Stimulated activated naive CD8-positive, alpha-beta T cell treated with anti-CD3 and anti-CD28 coated beads, Interleukin-15, Interleukin-2, amounts not matched to agents 100 ng/mL and 50 ng/mL, for 24 hours (primary cell): ENCODE data around the gene C1orf159.
"Not testable (repeated sequence)": the region's sequence is repeated elsewhere in the genome, so short reads cannot be mapped to it uniquely, and the experiment has no call there.

Experiments
- H3K27ac Mint-ChIP-seq: one replicate; pipeline ENCODE4 v1.8.0; 2021; ENCODE audit warnings: mild to moderate bottlenecking, mixed read lengths
- H3K27me3 Mint-ChIP-seq: one replicate; pipeline ENCODE4 v1.8.0; 2021; ENCODE audit warnings: mixed read lengths
- H3K36me3 Mint-ChIP-seq: one replicate; pipeline ENCODE4 v1.8.0; 2021; ENCODE audit warnings: low read depth, mixed read lengths
- H3K4me1 Mint-ChIP-seq: one replicate; pipeline ENCODE4 v1.8.0; 2021; ENCODE audit warnings: low read depth, mixed read lengths
- H3K4me3 Mint-ChIP-seq: one replicate; pipeline ENCODE4 v1.8.0; 2021; ENCODE audit warnings: mild to moderate bottlenecking, mixed read lengths
- H3K9me3 Mint-ChIP-seq: one replicate; pipeline ENCODE4 v1.8.0; 2021; ENCODE audit warnings: mixed read lengths

C1orf159 gene

DNA sequence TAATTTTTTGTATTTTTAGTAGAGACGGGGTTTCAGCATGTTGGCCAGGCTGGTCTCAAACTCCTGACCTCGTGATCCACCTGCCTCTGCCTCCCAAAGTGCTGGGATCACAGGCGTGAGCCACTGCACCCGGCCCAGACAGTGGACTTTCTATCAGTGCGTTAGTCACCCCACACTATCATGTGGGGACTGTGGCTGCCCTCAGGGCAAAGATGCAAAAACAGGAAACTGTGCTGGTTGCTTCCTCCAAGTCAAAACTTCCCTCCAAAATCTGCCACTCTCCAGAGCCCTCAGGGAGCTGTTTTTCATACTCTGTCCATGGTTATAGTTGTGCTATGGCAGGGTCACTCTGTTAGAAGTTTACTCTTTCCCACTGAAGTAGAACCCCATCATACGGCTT is 11.7 kb downstream of the C1orf159 start:
- Mint-ChIP-seq H3K36me3 (peaks cover 45% of the 10 kb centered on the region), H3K27ac (peak overlapping the region; percentile 53), H3K4me1 (peaks cover 51% of the 10 kb centered on the region)
- H3K27me3 Mint-ChIP-seq, H3K4me3 Mint-ChIP-seq, H3K9me3 Mint-ChIP-seq: not testable (repeated sequence)

DNA sequence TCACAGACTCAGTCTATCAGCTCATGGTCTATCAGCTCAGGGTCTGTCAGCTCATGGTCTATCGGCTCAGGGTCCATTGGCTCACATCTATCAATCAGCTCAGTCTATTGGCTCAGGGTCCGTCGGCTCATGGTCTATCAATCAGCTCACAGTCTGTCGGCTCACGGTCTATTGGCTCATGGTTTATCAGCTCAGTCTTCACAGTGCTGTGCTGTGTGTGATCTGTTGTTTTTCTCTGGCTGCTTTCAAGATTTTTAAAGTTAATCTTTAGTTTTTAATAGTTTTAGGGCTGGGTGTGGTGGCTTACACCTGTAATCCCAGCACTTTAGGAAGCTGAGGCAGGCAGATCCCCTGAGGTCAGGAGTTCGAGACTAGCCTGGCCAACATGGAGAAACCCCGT is 14.4 kb downstream of the C1orf159 start:
- Mint-ChIP-seq H3K27me3 (peaks cover 8% of the 10 kb centered on the region), H3K36me3 (peaks cover 48% of the 10 kb centered on the region), H3K9me3 (peaks cover 12% of the 10 kb centered on the region), H3K27ac (no peak overlapping the region), H3K4me1 (peaks cover 66% of the 10 kb centered on the region), H3K4me3 (no peak overlapping the region)

DNA sequence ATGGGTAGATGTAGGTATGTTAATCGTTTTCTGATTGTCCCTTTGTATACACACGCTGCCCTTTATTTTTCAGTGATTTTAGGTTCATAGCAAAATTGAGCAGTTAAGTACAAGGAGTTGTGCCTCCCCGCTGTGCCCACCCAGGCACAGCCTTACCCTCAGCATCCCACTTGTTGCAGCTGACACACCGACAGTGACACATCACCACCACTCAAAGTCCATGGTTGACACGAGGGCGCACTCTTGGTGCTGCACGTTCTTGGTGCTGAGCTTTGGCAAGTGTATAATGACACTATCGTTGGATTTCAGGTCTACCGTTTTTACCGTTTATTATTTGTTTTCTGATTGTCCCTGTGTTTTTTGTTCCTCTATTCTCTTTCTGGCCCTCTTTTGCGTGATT is 15.6 kb downstream of the C1orf159 start:
- peaks cover 8% of the 10 kb centered on the region for H3K27me3 Mint-ChIP-seq
- H3K4me3 Mint-ChIP-seq: no peak overlapping the region
- no peak overlapping the region for H3K27ac Mint-ChIP-seq
- H3K4me1 Mint-ChIP-seq: peaks cover 63% of the 10 kb centered on the region
- peaks cover 12% of the 10 kb centered on the region for H3K9me3 Mint-ChIP-seq
- peaks cover 45% of the 10 kb centered on the region for H3K36me3 Mint-ChIP-seq

DNA sequence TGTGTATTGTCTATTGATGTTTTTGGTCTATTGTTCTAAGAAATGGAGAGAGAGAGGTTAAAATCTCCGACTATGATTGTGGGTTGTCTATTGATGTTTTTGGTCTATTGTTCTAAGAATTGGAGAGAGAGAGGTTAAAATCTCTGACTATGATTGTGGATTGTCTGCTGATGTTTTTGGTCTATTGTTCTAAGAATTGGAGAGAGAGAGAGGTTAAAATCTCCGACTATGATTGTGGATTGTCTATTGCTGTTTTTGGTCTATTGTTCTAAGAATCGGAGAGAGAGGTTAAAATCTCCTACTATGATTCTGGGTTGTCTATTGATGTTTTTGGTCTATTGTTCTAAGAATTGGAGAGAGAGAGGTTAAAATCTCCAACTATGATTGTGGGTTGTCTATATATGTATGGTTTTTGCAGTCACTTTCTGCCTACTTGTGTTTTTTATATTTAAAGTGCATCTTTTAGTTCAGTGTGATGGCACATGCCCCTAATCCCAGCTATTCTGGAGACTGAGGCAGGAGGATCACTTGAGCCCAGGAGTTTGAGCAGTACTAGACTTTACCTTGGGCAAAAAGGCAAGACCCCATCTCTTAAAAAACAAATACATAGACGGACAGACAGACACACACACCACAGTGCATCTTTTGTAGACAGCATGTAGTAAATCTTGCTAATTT is 16.2 kb downstream of the C1orf159 start:
- H3K4me1 Mint-ChIP-seq: peaks cover 59% of the 10 kb centered on the region
- H3K27ac Mint-ChIP-seq: peak overlapping the region; percentile 87
- peaks cover 12% of the 10 kb centered on the region for H3K9me3 Mint-ChIP-seq
- peaks cover 8% of the 10 kb centered on the region for H3K27me3 Mint-ChIP-seq
- H3K36me3 Mint-ChIP-seq: peaks cover 51% of the 10 kb centered on the region
- peak overlapping the region; percentile 33 for H3K4me3 Mint-ChIP-seq

DNA sequence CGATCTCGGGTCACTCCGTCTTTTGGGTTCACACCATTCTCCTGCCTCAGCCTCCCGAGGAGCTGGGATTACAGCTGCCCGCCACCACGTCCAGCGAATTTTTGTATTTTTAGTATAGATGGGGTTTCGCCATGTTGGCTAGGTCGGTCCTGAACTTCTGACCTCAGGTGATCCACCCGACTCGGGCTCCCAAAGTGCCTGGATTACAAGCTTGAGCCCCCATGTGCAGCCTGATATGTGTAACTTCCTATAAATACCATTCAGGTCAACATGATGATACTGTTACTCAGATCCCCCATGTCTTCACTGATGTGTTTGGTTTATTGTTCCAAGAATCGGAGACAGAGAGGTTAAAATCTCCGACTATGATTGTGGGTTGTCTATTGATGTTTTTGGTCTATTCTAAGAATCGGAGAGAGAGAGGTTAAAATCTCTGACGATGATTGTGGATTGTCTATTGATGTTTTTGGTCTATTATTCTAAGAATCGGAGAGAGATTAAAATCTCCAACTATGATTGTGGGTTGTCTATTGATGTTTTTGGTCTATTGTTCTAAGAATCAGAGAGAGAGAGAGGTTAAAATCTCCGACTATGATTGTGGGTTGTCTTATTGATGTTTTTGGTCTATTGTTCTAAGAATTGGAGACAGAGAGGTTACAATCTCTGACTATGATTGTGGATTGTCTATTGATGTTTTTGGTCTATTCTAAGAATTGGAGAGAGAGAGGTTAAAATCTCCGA is 17.0 kb downstream of the C1orf159 start:
- Mint-ChIP-seq H3K27me3 (peaks cover 8% of the 10 kb centered on the region), H3K4me3 (peak overlapping the region; percentile 33), H3K36me3 (peaks cover 48% of the 10 kb centered on the region), H3K4me1 (peaks cover 51% of the 10 kb centered on the region), H3K27ac (peak overlapping the region; percentile 87), H3K9me3 (peaks cover 12% of the 10 kb centered on the region)

DNA sequence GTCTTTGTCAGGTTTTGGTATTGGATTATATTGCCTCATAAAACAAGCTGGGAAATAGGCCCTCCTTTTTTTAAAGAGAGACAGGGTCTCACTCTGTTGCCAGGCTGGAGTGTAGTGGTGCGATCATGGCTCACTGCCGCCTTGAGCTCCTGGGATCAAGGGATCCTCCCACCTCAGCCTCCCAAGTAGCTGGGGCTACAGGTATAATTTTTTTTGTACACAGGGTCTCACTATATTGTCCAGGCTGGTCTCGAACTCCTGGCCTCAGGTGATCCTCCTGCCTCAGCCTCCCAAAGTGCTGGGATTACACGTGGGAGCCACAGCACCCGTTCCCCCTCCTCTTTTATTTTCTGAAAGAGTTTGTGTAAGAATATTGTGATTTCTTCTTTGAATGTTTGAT is 19.8 kb downstream of the C1orf159 start:
- H3K9me3 Mint-ChIP-seq: peaks cover 12% of the 10 kb centered on the region
- H3K4me3 Mint-ChIP-seq, H3K27me3 Mint-ChIP-seq, H3K27ac Mint-ChIP-seq: not testable (repeated sequence)
- H3K4me1 Mint-ChIP-seq: peaks cover 46% of the 10 kb centered on the region
- H3K36me3 Mint-ChIP-seq: peaks cover 40% of the 10 kb centered on the region

DNA sequence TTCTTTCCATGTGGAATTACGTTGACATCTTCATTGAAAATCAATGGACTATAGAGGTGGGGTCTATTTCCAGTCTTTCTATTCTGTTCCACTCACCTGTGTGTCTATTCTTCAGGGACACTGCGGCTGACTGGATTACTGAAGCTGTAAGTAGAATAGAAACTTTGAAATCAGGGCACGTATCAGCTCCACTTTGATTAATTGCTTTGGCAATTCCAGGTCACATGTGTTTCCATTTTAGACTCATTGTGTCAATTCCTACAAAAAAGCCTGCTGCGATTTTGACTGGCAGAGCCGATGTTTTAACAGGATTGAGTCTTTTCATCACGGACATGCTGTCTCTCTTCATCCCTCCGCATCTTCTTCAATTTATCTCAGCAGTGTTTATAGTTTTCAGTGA is 20.9 kb downstream of the C1orf159 start:
- peaks cover 38% of the 10 kb centered on the region for H3K4me1 Mint-ChIP-seq
- H3K36me3 Mint-ChIP-seq: peaks cover 32% of the 10 kb centered on the region
- no peak overlapping the region for H3K4me3 Mint-ChIP-seq
- peaks cover 12% of the 10 kb centered on the region for H3K9me3 Mint-ChIP-seq
- H3K27ac Mint-ChIP-seq: no peak overlapping the region
- peaks cover 8% of the 10 kb centered on the region for H3K27me3 Mint-ChIP-seq

DNA sequence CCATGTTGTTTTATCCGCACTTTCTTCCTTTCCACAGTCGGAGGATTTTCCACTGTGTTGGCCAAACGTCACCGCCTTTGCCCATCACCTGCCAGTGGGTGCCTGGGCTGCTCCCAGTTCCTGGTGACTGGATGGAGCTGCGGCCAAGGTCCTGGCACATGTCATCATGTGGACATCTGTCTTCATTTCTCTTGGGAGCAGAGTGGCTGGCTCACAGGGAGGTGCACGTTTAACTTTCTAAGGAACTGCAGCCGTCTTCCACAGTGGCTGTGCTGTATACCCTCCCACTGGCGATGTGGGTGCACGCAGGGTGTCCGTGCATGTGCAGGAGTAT is 22.3 kb downstream of the C1orf159 start:
- Mint-ChIP-seq H3K27ac (no peak overlapping the region), H3K4me1 (peaks cover 24% of the 10 kb centered on the region), H3K27me3 (no peaks in the 10 kb centered on the region), H3K9me3 (no peaks in the 10 kb centered on the region), H3K4me3 (no peak overlapping the region), H3K36me3 (peaks cover 19% of the 10 kb centered on the region)

DNA sequence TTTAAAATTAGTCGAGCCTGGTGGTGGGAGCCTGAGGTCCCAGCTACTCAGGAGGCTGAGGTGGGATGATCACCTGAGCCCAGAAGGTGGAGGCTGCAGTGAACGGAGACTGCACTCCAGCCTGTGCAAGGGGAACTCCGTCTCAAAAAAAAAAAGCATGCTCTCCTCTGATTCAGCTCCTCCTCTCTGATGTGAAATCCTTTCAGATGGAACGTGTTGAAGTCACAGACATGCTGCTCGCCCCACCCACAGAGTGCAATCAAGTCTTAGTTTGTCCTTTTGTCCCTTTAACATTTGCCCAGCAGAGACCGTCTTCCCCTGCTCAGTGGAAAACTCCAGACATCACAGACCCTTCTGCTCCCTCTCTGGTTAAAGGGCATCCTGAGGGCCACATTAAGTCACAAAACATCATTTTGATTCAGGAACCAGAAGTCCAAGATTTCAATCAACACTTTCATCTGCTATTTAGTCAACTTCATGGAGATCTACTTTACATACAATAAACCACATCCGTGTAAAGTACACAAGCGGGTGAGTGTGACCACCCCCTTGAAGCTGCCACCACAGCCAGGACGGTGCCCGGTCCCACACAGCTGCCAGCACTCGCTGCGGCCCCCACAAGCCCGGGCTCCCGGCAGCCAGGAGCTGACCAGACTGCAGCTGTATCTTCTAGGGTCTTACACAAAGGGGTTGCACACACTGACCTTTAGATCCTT is 22.8 kb downstream of the C1orf159 start:
- peaks cover 19% of the 10 kb centered on the region for H3K4me1 Mint-ChIP-seq
- no peaks in the 10 kb centered on the region for H3K9me3 Mint-ChIP-seq
- peaks cover 16% of the 10 kb centered on the region for H3K36me3 Mint-ChIP-seq
- H3K4me3 Mint-ChIP-seq: no peak overlapping the region
- no peaks in the 10 kb centered on the region for H3K27me3 Mint-ChIP-seq
- peak overlapping the region; percentile 38 for H3K27ac Mint-ChIP-seq

DNA sequence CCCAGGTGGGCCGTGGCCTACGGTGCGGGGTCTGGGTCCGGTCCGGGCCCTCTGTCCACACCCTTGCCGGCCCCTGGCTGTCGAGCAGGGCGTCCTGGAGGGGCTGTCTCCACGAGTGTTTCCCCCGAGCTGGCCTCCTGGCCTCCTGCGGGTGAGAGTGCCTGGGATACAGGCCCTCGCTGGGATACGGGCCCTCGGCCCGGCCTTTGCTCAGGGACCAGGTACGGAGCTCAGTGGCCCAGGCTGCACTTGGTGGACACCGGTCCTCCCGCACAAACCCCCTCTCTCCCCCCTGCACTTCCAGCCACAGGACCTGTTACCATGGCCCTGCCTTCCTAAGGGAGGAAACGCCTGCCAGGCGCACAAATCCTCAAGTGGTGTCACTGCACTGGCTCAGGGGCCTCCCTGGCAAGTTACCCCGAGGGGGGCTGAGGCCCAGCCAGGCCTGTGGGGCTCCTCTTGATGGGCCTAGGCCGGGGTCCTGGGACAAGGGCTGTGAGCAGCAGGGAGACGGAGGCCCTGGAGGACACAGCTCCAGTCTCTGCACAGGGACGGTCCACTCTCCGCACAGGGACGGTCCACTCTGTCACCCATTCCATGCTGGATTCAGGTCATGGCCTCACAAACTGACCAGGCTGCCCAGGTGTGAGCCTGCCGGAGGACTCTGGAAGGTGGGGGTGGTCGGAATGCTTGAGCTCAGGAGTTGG is 23.6 kb downstream of the C1orf159 start:
- H3K4me3 Mint-ChIP-seq: no peak overlapping the region
- no peaks in the 10 kb centered on the region for H3K27me3 Mint-ChIP-seq
- peaks cover 16% of the 10 kb centered on the region for H3K36me3 Mint-ChIP-seq
- H3K4me1 Mint-ChIP-seq: peaks cover 11% of the 10 kb centered on the region
- no peaks in the 10 kb centered on the region for H3K9me3 Mint-ChIP-seq
- H3K27ac Mint-ChIP-seq: no peak overlapping the region

DNA sequence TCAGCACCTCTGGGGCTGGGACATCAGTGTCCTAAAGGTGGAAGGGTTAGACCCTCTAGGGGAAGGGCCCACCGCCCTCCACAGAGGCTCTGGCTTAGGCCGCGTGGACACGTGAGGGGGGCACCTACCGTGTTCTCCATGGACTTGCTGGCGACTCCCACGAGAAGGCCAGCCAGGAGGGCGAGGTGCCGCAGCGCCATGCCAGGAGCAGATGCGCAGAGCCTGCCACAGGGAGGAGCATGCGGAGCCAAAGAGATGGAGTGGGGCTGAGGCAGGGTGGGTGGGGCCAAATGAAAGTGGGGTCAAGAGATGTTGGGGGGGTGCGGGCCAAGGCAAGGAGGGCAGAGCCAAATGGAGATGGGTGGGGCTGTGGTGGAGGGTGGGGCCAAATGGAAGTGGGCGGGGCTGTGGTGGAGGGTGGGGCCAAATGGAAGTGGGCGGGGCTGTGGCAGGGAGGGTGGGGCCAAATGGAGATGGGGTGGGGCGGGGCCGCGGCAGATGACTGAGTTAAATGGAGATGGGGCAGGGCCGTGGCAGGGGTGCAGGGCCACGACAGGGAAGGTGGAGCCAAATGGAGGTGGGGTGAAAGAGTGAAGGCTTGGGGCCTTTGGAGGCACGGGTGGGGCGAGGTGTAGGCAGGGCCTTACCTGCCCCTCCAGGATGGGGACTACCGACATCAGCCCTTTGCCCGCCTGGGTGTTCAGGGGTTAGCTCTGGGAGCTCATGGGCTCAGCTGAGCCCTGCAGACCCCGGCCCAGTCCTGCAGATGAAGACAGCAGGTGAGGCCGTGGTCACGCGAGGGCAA is 24.3 kb downstream of the C1orf159 start:
- Mint-ChIP-seq H3K27me3 (no peaks in the 10 kb centered on the region), H3K27ac (no peak overlapping the region), H3K9me3 (no peaks in the 10 kb centered on the region), H3K4me3 (no peak overlapping the region), H3K4me1 (peaks cover 10% of the 10 kb centered on the region), H3K36me3 (peaks cover 16% of the 10 kb centered on the region)

DNA sequence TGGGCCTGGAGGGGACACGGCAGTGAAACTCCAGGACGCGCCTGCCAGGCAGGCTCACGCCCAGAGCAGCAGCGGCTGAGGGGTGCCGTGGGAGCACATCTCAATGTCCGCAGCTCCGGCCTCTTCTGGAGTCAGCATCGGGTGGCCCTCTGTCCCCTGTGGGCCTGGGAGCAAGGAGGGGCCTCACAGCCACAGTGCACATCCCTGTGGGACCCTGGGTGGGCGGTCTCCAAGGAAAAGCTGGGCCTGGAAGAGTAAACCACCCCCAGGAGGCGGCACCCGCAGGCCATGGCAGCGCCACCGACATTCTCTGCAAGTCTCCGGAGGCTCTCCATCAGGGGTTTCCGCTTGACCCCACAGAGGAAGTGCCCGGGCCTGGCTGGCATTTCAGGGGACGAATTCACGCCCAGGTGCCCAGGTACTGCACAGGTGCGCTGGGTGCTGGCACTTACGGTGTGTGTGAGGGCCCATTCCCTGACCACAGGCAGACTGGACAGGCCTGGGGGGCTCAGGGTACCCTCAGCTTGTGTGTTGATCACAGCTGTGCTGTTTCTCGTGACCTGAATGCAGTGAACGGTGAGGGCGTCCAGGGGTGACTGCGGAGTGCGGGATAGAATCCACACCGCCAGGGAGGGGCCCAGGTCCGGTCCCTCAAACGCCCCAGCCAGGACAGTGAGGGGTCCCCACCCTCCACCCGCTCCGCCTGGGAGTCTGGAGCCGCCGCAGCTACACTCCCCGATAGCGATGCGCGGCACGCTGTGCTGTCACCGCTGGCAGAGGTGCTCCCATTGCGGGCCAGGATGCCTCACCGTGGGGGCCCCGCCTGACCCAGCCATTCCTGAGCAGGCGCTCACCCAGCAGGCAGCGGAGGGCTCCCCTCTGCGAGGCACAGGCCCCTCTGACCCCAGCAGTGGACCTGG is 25.2 kb downstream of the C1orf159 start:
- Mint-ChIP-seq H3K4me1 (peaks cover 10% of the 10 kb centered on the region), H3K9me3 (no peaks in the 10 kb centered on the region), H3K27me3 (no peaks in the 10 kb centered on the region)

DNA sequence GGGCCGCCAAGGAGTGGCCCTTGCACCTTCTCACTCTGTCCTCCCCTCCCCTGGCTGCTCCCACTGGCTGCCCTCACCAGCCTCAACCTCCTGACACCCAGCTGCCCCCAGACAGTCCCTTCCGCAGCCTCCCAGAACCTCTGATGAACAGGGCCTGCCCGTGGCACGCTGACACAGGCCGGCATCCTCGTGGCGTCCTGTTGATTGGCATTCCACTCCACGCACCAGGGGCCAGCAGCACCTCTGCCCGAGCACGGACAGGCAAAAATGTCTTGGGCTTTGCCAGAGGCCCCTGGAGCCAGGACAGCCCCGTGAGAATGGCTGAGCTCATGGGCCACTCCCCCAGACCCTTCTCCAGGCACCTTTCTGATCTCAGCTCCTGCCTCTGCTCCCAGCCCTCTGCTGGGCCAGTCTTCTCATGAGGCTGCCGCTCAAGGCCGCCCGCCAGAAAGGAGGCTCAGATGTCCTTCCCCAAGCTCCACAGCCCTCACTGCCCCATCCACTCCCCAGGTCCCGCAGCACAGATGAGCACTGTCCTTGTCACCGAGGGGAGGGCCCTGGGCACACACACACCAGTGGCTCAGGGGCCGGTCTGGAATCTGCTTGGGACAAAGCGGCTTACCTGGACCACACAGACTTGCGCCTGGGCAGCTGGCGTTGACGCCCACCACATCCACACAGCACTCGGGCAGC is 26.0 kb downstream of the C1orf159 start:
- no peaks in the 10 kb centered on the region for H3K27me3 Mint-ChIP-seq
- H3K9me3 Mint-ChIP-seq: no peaks in the 10 kb centered on the region
- no peak overlapping the region for H3K4me3 Mint-ChIP-seq
- H3K36me3 Mint-ChIP-seq: peaks cover 8% of the 10 kb centered on the region
- H3K27ac Mint-ChIP-seq: no peak overlapping the region
- peaks cover 10% of the 10 kb centered on the region for H3K4me1 Mint-ChIP-seq

More for the DNA sequence above, 25.2 kb downstream of the C1orf159 start:
- no peak overlapping the region for H3K27ac Mint-ChIP-seq
- peaks cover 16% of the 10 kb centered on the region for H3K36me3 Mint-ChIP-seq
- no peak overlapping the region for H3K4me3 Mint-ChIP-seq
